GM19099 (cell line): ENCODE results near the gene CIAO3.

ENCODE experiments used
- POLR2A ChIP-seq: IDR thresholded peaks from 3 replicates; pipeline ENCODE4 v1.6.1; 2011; ENCODE audit warnings: low read depth; ENCODE audit not compliant: insufficient read length; ENCODE audit errors: extremely low read depth

The CIAO3 gene

GRCh38 chr16:751152-752006 is 10.6 kb upstream of the CIAO3 start:
- TF ChIP-seq POLR2A = no peak

- no peak for TF ChIP-seq POLR2A
These were observed 9.7 kb upstream of the CIAO3 start for GRCh38 chr16:750485-750884.

GRCh38 chr16:749010-749409 is 8.2 kb upstream of the CIAO3 start:
- TF ChIP-seq POLR2A = no peak

DNA sequence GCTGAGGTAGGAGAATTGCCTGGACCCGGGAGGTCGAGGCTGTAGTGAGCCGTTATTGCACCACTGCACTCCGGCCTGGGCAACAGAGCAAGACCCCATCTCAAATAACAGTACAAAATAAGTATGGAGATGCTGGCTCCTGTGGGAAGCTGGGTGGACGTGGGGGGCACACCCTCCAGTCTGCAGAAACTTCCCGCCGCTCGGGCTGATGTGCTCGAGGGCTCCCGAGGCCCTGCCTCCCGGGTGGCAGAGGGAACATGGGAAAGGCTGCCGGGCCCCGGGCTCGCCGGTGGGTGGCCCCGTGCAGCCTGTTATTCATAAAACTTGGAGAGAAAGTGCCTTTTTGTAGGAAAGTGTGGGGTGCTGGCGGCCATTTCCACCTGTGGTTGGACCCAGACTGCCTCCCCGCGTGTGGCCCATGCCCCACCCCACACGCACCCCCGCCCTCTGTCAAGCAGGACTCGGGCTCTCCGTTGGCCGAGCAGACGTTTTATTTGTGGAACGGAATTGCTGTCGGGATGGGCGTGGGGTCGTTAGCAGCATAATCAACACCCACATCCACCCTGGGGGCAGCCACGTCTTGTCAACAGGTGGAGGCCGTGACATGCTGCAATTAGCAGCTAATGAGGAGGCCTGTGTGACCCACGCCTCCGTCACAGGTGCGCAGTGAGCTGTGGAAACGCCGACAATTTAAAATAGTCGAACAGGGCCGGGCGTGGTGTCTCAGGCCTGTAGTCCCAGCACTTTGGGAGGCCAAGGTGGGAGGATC is 7.4 kb upstream of the CIAO3 start:
- no peak for TF ChIP-seq POLR2A

DNA sequence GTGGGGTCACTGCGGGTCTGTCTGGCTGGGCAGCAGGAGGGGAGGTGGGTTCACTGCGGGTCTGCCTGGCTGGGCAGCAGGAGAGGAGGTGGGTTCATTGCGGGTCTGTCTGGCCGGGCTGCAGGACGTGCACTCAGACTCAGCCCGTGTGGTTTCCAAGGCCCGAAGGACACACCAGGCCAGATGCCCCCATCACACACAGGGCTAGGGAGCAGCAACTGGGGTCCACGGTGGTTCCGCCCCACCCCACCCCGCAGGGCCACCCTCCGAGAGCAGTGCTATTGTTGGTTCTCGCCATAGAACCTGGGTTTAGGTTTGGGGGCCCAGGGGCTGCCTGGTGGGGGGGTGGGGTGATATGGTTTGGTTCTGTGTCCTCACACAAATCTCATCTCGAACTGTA is 5.8 kb upstream of the CIAO3 start:
- TF ChIP-seq POLR2A = no peak

DNA sequence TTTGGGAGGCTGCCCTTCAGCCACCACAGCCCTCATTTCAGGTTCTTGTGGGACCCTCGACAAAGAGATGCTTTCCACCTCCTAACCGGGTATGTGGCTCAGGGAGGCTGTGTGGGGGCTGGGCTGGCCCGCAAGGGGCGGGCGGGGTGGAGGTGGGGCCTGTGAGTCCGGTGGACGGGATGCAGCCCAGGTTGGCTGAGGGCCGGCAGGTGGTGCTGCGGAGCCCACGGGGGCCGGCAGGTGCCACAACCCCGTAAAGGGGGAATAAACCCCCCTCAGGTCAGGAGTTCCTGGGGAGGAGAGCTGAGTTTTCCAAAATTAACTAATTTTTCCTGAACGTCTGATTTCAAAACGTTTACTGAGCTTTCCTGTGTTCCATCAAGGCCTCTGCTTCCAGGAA is 4.9 kb upstream of the CIAO3 start:
- TF ChIP-seq POLR2A = no peak

- TF ChIP-seq POLR2A = no peak
These were observed 3.1 kb upstream of the CIAO3 start for GRCh38 chr16:743794-744500.

DNA sequence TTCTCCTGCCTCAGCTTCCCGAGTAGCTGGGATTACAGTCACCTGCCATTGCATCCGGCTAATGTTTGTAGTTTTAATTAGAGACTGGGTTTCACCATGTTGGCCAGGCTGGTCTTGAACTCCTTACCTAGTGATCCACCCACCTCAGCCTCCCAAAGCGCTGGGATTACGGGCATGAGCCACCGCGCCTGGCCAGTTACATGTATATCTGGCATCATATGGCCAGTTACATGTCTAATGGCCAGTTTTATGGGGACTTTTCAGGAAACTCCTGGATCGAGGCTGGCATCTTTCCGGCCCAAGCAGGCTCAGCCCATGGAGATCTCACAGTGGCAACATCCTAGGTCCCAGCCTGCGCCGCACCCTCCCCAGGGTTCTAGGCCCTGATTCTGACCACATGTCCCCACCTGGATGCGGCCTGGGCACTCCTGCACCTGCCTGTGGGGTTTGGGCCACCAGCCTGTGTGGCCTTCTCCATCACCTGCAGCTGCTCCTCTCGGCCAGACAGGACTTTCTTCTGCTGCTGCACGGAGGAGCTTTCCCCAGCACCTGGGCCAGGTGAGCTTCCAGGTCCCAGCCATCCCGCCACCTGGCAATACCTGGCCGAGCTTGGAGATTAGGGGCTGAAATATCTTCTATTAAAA is 1.3 kb upstream of the CIAO3 start:
- no peak for TF ChIP-seq POLR2A

DNA sequence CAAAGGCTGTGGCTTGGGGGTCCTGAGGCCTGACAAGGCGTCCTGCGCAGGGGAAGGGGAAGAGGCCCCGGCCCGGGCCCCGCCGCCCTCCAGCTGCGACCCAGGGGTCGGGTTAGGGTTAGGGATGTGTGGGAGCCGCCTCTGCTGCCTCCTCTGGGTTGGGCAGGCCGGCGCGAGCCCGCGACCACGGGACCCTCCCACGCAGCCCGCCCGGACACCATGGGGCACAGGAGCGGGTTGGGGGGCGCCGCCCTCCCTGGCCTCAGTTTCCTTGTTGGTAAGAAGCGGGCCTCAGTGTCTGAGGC is 386 bp downstream of the CIAO3 start:
- TF ChIP-seq POLR2A = no peak

- no peak for TF ChIP-seq POLR2A
These were observed 988 bp downstream of the CIAO3 start for GRCh38 chr16:739560-740458.

DNA sequence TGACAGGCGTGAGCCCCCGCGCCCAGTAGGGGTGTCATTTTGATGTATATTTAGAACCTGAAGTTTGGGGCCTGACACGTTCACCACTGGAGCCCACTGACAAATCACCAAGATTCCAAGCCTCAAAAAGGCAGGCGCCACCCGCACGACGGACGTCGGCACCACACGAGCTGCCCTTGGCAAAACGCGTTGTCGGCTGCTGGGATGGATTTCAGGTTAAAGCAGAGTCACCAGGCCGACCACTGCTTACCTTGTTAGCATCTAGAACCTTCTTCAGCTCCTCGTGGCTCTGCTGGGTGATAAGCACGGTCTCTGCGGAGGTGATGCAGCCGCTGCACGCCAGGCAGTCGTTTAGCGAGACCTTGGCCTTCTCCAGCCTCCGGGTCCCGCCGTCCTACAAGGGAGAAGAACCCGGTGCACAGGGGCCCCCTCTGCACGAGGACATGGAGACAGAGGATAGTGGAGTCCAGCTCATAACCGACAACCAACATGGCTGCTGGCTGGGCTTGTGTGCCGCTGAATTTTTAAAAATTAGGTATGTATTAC is 3.8 kb downstream of the CIAO3 start:
- no peak for TF ChIP-seq POLR2A

DNA sequence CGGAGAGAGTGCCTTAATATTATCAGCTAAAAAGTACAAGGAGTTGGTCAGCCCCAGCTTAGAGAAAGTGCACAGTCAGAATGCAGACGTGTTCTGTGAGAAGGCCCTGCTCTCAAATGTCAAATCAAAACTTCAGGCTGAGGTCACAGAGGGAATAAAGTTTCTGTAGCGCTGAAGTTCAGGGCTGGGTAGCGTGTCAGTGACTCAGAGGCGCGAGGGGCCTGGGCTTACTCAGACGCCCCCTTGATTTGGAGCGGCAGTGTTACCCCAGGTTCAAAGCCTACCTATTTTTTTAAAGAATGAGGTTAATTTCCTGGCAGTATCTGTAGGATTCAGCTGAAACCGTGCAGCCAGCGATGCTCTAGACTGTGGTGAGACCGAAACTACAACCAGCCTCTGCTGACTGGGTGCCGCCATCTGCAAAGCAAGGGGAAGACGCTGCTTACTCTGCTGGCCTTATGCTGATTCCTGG is 4.8 kb downstream of the CIAO3 start:
- TF ChIP-seq POLR2A = no peak

DNA sequence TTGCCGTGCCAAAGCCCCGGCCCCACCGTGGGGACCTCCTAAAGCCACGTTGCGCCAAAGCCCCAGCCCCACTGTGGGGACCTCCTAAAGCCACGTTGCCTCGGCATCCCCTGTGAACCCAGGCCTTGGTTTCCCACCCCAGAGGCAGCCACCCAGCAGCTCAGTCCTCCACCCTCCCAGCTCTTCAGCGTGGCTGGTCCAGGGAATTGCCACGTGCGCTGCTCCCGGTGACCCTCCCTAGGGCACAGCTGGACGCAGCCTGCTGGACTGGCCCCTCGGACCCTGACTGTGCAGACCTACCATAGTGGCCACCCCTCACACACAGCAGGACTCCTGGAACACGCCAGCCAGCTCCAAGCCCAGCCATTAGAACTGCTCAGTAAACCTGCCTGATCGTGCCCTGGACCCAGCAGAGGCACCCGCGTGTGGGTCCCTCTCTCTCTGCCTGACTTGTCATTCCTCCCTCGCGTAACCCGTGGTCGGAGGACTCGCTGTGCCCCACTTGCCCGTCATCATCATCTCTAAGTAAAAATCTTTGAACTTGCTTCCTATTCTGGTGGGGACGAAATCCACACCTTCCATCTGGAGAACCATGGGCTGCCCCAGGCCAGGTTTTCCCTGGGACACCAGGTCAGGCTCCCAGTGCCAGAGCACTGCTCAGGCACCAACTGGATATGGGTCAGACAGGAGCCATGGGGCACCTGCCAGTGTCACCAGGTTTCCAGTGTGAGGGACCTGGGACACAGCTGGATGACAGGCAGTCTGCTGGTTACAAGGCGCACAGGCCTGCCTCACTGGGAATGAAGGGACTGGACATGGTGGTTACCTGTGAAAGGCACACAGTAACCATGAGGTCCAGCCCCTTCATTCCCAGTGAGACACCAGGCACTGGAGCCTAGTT is 5.6 kb downstream of the CIAO3 start:
- TF ChIP-seq POLR2A = no peak
